HG02885 (cell line): ENCODE results near the gene RNASE7.

Experiments
- ATAC-seq: cut with Tn5 transposase; IDR thresholded peaks from one replicate; pipeline ENCODE4 v1.9.1; 2021; ENCODE audit warnings: mild to moderate bottlenecking; ENCODE audit not compliant: unreplicated experiment, poor library complexity

Gene RNASE7

DNA sequence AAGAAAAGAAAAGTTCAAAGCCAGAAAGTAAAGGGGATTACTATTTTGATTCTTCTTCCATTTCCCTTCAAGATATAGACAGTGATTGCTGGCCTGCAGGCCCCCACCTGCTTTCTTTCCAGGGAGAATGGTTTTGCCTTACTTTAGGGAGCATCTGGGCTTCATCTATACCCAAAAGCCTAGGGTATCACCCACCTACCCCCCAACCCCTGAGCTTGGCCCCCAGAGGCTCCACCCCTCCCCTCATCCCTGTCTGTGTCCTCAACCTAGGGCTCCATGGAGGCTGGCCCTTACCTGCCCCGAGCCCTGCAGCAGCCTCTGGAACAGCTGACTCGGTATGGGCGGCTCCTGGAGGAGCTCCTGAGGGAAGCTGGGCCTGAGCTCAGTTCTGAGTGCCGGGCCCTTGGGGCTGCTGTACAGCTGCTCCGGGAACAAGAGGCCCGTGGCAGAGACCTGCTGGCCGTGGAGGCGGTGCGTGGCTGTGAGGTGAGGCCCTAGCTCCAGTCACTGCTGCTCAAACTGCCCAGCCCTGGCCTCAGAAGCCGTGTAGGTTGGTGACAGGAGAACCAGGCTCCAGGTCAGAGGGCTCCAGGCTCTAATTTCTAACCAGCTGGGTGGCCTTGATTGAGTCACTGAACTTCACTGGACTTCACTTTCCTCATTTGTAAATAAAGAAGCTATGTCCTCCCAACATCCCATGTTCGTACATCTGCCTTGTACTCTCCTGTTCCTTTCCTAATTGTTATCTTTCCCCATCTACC is 41.6 kb downstream of the RNASE7 start:
- no peak for ATAC-seq

DNA sequence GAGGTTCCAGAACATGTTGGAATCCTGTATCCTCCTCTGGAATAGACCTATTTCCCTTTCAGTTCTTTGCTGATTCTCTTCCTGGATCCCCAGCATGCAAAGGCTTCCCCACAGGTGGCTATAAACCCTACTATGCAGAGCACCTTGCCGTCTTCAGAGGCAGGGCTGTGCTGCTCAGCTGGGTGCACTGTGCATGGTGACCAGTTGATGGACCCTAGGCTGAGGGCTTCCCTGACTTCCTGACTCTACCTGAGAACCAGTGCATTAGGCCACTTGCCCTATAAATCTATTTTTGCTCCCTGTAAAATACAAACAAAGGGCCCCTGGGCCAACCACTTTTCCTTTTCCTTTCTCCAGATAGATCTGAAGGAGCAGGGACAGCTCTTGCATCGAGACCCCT is 42.2 kb downstream of the RNASE7 start:
- no peak for ATAC-seq

DNA sequence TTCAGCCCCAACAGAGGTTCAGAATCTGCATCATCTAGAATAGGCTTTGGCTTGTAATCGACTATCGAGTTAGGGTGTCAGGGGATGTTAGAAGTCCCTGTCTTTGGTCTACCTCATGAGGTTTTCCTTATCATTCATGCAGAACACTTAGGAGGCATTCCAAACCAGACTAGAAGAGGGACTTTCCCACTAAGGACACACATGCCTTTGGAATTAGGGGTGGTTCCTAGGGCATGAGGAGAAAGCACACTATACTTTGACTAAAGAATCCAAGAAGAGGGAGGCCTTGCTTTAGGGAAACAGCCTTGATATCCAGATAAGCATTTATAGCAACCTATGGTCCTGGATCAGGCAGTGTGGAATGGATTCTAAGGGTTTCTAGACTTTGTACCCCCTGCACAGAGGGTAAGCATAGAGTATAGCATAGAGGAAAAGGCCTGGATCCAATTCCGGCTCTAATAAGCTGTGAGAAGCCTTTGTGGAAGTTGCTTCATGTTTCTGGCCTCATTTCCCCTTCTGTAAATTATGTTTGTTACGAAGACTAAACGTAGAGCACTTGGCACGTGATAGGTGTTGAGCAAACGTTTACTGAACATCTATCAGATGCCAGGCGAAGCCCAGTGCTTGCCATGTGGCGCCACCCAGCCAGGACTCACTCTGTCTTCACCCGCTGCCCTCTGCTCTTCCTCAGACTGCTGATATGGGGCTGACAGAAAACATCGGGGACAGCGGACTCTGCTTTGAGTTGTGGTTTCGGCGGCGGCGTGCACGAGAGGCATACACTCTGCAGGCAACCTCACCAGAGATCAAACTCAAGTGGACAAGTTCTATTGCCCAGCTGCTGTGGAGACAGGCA is 43.1 kb downstream of the RNASE7 start:
- ATAC-seq, result no peak

DNA sequence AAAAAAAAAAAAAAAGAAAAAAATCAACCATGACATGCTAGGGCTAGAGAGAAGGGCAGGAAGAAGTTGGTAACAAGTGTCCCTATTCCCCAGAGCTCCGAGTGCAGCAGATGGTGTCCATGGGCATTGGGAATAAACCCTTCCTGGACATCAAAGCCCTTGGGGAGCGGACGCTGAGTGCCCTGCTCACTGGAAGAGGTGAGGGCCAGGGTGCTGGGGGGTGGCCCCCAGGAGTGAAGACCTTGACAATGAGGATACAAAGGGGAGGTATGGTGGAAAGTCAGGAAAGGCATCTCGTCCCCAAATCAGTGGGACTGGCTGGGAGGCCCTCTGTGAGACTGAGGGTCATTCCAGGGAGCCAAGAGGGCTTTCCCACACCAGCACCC is 44.7 kb downstream of the RNASE7 start:
- no peak for ATAC-seq

DNA sequence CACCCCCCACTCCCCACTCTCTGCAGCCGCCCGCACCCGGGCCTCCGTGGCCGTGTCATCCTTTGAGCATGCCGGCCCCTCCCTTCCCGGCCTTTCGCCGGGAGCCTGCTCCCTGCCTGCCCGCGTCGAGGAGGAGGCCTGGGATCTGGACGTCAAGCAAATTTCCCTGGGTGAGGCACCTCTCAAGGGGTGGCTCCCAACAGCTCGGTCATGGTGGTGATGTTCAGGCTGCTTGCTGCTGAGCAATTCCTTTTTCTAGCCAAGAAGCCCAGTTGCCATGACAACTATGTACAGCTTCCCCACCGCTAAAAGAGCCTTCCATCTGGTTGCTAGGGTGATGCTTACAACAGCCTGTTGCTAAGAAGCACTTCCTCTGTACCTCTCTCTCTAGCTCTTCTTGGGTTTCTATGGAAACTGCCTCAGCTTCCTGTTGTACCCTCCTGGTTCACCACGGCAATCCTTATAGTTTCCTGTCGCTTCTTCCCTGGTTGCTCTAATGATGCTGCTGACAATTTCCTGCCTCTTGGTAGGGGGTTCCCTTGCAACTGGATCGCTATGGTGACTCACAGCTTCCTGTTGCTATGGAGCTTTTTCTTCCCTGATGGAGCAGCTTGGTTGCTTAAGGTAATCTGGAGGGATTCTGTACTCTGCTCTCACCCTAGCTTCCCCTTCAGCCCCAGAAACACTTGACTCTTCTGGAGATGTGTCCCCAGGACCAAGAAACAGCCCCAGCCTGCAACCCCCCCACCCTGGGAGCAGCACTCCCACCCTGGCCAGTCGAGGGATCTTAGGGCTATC is 45.3 kb downstream of the RNASE7 start:
- peak; percentile 37 for ATAC-seq

DNA sequence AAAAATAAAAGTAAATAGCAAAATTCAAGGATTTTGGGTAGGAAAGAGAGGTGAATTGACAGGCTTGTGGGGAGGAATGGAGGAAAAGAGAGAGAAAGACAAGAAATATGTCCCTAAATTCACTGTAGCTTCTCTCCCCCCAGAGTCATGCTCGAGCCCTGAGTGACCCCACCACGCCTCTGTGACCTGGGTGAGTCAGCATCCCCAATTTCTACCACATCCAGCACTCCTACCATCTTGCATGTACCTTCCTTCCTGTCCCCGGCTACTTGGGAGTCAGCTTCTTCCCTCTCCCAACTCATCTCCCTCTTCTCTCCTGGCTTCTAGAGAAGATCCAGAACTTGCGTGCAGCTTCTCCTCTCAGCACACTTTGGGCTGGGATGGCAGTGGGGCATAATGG is 46.5 kb downstream of the RNASE7 start:
- no peak for ATAC-seq

DNA sequence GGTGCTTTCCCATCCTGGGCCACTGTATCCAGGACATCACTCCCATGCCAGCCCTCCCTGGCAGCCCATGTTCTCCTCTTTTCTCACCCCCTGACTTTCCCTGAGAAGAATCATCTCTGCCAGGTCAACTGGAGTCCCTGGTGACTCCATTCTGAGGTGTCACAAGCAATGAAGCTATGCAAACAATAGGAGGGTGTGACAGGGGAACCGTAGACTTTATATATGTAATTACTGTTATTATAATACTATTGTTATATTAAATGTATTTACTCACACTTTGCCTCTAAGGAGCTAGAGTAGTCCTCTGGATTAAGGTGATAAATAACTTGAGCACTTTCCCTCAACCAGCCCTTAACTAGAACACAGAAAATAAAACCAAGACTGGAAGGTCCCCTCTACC is 47.1 kb downstream of the RNASE7 start:
- ATAC-seq, result no peak

DNA sequence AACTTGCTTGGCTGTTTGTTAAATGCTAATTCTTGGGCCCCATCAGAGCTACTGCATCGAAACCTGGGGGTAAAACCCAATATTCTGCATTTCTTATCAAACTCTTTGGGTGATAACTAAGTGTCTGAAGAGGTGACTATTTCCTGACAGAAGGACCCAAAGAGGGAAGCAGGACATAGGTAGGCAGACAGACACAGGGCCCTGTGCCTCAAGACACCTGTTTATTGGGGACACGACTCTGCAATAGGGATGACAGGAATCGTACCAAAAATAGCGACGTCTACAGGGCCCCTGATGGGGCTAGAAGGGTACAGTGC is 47.7 kb downstream of the RNASE7 start:
- no peak for ATAC-seq

DNA sequence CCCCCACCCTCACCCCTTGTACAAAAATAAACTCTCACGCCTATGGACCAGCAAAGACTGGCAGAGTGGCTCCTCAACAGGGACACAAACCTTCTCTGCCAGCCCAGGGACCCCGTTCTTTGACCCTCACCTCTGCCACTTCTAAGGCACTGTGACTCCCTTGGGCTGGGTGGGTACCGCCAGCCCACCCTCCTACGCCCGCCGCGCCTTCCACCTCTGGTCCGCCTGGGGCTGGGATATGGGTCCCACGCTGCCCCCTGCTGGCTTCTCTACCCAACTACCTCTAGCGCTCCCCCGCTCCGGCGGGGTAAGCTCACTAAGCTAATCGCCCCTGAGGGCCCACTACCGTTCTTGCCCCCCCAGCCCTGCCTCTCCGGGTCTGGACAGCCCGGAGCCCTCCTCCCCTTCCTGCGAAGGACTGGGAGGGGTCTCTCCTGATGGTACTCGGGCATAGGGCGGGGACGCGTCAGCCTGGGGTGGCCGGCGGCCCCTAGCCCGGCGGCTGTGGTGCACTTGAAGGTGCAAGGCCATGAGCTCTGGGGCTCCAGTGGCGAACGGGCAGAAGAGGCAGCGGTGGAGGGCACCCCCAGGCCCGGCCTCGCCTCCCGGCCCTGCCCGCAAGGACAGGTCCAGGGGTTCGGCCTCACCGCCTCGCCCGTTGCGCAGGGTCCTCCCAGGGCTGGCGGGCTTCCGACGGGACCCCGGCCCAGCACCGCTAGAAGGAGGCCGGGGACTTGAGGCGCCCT is 48.2 kb downstream of the RNASE7 start:
- no peak for ATAC-seq

DNA sequence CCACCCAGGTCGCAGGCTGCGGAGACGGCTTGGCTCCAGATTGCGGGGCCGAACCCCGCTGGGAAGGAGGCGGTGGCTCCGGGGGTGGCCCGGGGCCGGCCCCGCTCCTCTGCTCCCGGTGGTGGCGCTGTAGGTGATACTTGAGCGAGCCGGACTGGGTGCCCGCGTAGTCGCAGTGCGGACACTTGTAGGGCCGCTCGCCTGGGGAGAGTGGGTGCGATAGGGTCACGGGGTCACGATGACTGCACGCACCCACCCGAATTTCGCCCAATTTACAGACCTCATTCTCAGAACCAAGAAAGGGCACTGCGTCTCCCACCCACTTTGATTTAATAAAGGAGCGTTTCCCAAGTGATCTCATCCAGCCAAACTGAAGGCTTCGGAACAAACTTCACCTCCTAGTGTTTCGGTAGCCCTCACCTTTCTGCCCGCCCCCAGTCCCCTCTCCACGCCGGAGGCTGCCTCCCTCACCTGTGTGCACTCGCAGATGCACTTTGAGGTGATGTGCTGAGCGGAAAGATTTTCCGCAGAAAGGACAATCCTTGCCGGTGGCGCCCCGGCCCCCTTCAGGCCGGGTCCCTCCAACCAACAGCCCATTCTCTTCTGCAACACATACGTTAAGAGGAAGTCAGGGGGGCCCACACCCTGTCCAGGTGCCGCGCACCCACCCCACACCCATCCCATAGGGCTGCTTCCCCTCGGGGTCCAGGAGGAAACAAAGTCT is 48.9 kb downstream of the RNASE7 start:
- no peak for ATAC-seq

DNA sequence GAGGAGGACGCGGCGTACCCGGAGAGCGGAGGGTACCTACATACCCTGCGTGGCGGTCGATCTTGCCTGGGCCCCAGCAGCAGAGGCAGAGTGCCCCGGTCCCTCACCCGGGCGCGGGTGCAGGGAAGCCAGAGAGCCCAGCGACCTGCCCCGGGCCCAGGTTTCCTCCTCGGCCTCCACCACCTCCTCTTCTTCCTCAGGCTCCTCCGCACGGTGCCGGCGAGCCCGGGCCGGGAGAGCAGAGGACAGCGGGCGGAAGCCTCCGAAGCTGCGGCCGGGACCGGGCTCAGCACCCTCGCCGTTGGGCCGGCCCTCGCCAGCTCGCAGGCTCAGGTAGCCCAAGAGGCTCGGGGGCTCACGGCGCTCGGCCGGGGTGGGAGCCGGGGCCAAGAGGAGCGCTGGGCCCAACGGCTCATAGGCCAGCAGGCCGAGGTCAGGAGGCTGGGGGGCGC is 49.7 kb downstream of the RNASE7 start:
- ATAC-seq, result no peak

DNA sequence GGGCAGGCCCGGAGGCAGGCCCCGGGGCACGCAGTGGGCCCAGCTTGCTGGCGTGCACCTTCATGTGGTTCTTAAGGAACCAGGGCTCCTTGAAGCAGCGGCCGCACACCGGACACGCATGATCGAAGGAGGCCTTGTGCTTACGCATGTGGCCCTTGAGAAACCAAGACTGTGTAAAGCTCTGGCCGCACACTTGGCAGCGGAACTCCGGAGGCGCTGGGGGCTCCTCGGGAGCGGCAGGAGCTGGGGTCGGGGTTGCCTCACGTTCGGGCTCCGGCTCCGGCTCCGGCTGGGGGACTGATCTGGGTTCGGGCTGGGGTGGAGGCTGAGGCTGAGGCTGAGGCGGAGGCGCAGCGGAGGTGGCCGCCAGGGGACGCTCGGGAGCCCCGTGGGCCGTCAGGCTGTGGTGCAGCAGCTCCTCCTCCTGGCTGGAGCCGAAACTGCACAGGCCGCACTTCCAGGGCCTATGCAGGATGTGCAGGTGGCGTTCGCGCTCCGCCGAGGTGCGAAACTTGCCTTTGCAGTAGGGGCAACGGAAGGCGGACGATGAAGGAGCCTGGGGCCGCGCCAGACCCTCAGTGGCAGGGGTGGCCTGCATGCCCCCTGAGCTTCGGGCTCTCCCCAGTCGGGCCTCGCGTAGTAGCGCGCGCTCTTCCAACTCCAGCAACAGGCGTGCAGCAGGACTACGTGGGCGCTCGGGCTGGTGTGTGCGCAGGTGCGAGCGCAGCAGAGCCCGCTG is 50.3 kb downstream of the RNASE7 start:
- peak; percentile 92 for ATAC-seq

DNA sequence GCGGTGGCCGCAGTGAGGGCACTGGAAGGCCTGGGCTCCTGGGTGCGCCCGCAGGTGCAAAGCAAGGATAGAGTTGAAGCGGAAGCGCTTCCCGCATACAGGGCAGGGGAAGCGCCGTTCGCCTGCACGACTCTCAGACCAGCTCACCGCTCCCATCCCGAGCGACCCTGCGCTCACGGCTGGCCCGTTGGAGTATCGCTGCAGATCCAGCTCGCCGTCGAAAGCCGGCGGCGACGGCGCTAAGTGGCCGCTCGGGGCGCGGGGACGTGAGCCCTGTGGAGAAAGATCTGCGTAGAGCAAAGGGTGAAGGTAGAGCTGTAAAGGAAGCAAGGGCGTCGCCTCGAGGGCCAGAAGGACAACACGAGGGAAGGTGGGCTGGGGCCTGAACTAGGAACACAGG is 50.9 kb downstream of the RNASE7 start:
- no peak for ATAC-seq
